Limb (tissue), 2 donors: ENCODE data around the gene IFI27.

Experiments
- DNase-seq, 2 donors: peaks; one replicate each; pipeline ENCODE4 v3.0.0-alpha.2; 2016; ENCODE audit errors: extremely low spot score in 2 of 2

IFI27 gene

DNA sequence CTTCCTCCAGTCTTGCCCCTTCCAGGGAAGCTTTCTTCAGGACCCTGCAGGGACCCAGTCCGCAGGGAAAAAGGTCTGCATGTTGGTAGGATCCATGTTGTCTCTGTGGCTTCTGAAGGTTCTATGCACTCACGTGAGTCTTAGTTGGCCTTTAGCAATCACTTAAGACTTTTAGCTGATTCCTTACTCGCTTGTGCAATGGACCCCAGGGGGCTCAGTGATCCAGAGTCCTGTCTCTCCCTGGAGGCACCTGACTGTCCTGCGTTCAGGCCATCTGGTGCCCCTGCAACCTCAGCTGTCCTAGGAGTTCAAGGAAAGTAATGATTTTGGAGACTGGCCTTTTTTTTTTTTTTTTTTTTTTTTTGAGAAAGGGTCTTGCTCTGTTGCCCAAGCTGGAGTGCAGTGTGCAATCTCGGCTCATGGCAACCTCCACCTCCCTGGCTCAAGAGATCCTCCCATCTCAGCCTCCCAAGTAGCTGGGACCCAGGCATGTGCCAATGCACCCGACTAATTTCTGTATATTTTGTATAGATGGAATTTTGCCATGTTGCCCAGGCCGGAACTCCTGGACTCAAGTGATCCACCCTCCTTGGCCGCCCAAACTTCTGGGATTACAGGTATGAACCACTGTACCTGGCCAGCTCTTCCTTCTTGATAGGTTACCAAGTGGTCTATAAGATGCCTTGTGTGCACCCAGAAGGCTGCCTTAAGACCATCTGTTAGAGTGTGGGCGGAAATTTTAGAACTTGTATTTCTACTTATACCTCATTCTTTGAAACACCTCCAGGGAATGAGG is 14.2 kb downstream of the IFI27 start:
- DNase-seq: peak in 1 of 2 donors; percentile 12

DNA sequence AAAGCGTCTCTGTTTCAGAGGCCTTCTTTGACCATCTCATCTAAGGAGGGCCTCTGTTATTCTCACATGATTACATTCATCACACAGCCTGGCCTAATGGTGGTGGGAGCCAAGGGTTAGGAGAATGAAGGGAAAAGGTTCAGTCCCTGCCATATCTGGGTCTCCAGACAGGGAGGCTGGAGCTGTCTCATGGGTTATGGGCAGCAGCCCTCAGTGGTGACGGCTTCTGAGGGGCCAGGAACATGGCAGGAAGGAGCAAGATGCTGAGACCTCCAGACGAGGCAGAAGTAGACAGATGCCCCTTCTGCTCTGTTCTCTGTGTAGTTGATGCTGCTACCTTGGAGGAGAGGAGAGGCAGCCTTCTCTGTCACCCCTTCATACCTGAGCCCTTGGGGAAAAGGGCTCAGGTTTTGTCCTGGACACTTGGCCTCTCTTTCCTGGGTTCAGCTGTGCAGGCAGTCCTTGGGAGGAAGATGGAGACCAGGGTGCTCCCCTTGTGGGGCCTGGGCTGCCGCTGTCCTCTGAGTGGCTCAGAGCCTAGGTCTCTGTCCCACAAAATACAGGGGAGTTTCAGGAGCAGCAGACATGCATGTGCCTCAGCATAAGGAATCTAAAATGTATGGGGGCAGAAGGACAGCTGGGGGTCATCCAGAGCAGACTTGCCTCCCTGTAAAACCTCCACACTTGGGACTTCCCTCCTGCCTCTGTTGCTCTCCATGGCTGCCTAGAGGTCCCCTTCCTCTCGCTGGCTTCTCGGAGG is 15.3 kb downstream of the IFI27 start:
- peak in 1 of 2 donors; percentile 14 for DNase-seq

DNA sequence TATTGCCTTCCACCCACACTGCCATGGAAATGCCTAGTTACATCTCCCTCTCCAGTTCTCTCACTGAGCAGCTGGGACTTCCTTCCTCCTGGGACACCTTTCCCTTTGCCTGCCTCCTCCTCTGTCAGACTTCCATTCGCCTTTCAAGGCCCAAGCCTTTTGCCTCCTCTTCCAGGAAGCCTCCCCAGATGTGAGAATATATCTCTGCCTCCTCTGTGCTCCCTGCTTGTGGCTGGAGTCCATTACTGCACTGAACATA is 15.8 kb downstream of the IFI27 start:
- peak in 1 of 2 donors; percentile 13 for DNase-seq

DNA sequence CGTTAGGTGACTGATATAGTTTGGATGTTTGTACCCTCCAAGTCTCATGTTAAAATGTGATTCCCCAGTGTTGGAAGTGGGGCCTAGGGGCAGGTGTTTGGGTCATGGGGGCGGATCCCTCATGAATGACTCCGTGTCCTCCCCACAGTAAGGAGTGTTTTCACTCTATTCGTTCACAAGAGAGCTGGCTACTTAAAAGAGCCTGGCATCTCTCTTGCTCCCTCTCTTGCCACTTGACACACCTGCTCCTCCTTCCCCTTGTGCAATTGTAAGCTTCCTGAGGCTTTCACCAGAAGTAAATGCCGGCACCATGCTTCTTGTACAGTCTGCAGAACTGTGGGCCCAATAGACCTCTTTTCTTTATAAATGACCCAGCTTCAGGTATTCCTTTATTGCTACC is 16.3 kb downstream of the IFI27 start:
- no peak for DNase-seq

DNA sequence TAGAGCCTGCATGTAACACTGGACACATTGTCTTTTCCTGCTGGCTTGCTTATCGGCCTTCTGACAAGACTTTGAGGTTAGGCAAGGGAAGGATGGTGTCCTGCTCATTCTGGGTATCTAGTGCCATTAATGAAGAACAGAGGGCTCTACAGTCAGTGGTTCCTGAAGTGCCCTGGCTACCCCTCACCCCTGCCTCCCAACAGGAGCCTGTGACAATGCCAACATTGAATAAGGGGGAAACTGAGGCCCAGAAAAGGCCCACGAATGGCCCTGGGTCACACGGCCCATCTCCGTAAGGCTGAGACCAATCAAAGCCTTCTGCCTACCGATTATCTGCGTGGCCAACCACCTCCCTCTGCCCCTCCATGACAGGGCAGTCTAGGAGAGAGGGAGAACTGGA is 16.8 kb downstream of the IFI27 start:
- DNase-seq: no peak

DNA sequence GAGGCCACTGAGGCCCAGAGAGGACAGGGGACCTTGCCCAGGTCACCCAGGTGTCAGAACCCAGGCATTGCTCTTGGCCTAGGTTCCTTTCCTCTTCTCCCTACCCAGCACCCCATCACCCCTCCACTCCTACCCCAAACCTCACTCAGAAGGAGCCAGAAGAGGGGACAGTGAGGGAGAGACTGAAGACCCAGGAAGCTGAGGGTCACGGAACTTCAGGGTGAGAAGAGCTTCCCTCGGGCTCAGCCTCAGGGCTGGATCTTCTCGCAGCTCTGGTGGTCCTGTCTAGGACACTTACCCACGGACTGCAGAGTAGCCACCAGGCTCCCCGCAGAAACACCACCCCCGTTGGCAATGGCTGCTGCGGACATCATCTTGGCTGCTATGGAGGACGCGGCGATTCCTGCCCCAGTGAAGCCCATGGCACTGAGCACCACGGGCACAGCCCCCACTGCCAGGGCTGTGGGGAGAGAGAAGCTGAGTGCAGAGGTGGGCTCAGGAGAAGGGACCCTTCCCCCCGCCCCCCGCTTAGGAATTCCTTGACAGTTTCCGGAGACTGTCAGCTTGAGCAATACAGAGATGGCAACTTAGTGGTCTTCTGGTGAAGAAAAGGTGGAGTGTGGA is 17.8 kb downstream of the IFI27 start:
- DNase-seq: no peak

DNA sequence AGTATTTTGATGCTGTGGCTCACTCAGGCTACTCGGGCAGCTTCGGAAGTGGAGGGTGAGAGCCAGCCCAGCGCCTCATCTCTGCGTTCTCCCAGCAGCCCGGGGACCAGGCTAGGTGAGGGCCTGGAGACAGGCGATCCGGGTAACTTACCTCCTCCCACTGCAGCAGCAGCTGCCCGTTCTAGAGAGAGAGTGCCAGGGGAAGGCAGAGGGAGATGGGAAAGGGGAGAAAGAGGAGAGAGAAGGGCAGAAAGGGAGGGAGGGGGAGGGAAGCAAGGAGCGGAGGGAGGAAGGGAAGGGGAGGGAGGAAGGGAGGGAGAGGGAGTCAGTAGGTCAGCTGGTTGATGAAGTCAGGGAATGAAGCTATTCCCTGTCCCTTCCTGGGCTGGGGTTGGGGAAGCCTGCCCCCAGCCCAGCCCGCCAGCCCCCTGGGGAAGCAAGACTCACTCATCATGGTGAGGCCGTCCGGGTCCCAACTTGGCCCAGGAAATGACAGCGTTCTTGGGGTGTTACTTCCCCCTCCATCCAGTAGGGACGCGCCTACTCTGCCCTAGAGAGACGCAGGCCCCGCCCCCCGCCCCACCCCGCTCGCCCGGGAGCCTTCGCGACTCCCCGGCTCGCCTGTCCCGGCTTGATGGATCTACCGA is 18.7 kb downstream of the IFI27 start, which contains the start of gene IFI27L2:
Gene IFI27L2, minus strand, starts transcription at position 494 of the 647 bp plus-strand sequence. Its CDS starts 40 bp downstream, at position 454.
- peak; percentile 69 to 88 for DNase-seq

DNA sequence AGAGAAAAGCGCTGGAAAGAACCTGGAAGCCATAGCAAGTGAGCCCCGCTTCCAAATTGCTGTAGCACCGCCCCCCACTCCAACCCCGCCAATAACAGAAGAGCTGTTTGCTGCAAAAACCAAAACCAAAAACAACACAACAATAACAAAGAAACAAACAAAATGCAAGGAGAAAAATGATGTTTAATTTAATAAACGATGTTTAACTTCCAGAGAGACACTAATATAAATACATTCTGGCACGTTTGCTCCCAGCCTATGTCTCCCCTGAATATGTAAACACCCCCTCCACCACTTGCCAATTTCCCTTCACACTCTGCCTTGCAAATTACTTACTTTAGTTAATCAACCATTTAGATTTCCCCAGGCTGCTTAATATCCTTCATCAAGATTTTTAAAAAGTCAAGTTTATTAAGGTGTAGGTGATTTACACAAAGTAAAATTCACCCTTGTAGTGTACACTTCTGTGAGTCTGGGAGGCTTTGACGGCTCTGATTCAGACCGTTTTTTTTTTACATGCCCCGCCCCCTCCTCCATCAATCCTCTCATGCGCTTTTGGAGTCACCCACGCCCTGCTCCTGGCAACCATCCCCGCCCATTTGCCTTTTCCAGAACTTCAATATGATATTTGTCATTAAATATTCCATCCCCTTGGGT is 19.4 kb downstream of the IFI27 start:
- no peak for DNase-seq

DNA sequence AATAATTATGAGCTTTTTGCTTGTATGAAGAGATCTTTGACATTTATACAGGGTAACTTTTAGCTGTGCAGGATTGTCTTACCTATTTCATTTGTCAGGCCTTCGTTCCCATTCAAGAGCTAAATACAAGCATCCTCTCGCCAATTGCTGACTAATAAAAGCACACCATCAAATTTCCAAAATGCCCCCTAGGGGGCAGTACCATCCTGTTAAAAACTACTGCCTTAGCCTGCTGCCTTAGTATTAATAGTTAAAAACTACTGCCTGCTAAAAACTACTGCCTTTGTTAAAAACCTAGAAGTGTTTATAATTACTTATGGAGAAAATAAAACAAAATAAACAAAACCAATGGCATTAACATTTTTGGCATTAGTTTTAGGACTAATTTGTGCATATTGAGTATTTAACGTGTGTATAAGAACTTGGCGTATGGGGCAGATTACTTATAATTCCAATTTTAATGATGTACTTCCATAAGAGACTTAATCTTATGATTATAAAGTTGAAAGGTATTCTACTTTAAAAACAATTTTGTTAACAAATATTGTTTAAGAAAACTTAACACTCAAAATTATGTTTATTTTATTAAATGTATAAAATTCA is 21.9 kb downstream of the IFI27 start:
- peak; percentile 68 to 69 for DNase-seq

DNA sequence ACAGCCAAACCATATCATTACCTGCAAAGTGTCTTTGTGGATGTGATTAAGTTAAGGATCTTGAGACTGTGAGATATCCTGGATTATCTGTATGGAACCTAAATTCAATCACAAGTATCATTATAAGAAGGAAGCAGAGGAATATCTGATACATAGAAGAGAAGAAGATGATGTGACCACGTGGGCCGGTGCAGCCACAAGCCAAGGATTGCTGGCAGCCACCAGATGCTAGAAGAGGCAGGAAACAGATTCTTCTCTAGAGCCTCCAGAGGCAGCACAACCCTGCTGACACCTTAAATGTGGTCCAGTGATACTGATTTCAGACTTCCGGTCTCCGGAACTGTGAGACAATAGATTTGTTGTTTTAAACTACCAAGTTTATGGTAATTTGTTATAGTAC is 24.9 kb downstream of the IFI27 start:
- no peak for DNase-seq

DNA sequence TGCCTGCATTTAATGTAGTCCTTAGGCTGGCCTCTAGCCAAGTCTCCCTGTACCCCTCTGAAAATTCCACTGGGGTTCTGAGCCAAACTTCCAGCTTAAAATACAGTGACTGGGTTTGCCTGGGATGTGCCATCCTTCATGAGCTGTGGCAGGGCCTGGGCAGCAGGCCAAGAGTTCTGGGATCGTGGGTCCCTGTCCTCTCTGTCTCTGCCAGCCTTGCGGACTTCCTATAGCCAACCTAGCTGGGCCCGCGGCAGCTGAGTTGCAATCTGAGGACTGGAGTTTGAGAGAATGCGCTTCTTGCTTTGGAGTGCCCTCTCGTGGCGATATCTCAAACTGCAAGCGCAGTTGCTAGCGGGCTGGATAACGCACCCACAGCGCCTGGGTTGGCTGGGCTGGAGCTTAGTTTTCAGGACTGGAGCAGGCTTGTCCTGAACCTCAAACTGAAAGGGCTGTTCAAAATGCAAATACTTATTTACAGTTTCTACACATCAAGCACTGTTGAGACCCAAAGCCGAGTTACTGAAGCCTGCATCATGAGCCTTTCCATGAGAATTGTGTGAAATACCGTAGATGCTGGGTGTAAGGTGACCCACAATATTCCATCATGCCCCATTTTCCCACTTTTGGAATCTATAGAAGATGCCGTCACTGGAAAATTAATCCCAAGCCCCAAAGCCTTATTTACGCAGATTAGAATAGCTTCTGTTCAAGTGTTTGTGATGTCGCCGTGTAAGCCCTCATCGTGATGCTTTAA is 26.2 kb downstream of the IFI27 start:
- DNase-seq: peak; percentile 59 to 86

DNA sequence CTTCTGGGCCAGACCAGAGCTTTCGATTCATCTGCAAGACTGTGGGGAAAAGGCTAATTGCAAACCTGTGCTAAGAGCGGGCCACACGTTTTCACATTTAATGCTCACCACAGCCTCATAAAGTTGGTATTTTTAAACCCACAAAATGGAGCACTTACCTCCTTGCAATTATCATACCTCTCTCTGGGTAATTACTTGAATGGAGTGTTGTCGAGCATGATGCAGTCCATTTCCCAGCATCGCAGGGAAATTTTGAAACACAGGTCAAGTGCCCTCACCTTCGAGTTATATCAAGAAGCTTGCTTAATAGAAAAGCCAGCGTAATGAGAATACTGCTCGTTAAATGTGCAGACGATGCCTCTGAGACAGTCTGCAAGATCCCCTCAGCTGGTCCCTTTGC is 27.7 kb downstream of the IFI27 start:
- DNase-seq: no peak

DNA sequence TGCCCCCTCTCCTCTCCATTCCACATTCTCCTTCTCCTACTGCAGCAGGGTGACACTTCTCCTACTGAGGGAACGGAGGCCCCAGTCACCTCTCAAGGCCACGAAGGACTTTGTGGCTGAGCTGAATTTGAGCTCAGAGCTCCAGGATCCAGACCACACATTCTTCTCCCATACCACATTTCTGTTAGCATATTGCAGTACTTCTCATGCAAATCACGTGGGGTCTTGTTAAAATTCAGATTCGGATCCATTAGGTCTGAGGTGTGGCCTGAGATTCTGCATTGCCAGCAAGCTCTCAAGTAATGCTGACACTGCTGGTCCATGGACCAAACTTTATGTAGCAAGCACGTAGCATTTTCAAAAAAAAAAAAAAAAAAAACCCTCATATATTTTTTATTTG is 28.5 kb downstream of the IFI27 start:
- no peak for DNase-seq

DNA sequence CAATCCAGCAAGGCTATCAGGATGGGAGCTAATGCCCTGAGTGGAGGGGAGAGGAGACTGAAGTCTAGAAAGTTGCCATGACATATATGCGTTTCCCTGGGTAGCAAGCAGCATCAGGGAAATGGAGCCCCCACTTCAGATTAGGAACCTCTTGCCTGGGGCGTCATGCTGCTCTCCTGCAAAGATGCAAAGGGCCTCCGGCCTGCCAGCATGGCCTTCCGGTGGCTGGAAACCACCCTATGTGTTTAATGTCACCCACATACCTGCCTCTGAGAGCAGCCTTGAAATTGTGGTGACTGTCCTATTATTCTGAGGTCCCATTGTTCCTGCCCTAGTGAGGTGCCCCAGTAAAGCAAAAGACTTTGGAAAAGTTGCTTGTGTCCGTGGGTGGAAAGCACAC is 28.9 kb downstream of the IFI27 start:
- DNase-seq: no peak

DNA sequence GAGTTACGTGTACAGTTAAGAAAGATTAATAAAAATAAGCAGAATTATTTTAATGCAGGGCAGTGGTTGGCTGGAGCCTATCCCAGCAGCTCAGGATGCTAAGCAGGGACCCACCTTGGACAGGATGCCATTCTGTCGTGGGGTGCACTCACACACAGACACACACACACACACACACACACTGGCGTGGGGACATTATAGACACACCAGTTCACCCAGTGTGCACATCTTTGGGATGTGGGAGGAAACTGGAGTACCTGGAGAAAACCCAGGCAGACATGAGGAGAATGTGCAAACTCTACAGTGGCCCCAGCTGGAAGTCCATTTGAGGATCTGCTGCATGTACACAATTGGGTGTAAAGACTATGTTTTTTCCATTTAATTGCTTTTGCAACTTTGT is 31.7 kb downstream of the IFI27 start:
- no peak for DNase-seq

DNA sequence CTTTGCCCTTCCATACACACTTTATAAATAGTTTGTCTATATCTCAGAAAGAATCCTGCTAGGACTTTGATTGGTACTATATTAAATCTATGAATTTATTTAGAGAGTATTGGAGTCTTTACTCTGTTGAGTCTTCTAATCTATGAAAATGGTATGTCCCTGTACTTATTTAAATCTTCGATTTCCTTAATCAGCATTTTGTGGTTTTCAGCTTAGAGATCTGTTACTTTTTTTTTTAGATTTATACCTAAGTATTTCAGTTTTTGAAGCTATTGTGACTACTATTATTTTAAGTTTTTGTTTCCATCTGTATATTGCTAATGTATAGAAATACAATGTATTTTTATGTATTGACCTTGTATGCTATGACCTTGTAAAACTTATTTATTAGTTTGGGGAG is 32.3 kb downstream of the IFI27 start:
- DNase-seq: no peak

DNA sequence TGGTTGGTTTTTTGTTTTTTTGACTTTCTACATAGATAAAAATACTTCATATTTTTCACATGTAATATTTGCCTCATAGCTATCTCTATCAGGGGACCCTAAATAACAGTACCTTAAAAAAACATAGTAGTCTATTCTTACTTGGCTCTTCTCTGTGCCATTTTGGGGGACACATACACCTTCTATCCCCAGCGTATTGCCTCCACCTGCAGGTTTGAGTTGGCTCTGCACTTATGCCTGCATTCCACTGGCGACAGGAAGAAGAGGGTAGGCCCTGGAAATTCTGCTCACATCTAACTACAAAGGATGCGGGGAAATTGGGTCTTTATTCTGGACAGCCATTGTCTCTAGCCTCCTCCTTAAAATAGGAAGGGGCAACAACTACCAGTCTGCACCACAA is 32.7 kb downstream of the IFI27 start:
- no peak for DNase-seq

DNA sequence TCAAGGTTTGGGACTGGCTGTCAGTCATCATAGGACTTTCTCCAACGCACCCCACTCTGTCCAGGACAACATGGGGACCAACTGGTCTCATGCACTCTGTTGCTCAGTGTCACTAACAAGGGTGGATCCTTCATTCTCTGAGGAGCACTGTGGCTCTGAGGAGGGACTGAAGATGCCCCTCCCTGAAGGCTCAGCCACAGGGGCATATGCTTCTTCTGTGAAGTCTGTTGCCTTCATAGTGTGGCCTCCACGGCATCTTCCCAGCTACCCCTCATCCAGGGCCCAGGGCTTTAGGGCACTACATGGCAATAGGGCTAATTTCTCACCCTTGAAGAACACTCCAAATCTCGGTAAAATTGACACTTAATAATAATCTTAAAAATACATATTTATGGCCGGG is 33.2 kb downstream of the IFI27 start:
- DNase-seq: no peak

DNA sequence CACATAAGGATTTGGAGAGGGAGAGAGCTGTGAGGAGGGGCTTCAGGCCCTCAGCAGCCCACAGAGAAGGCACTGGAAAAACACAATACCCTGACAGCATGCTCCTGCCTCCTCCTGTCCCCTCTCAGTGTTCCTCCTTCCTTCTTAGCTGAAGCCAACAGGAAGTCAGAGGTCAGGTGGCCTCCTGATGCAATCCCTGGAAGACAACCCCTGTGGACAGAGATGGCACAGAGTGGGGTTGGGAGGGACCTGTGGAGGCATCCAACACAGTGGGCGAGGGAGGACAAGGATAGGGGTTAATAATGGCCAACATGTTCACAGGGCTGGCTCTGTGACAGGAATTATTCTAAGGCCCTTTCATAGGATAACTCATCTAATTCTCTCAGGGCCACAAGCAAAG is 34.2 kb downstream of the IFI27 start:
- DNase-seq: no peak

DNA sequence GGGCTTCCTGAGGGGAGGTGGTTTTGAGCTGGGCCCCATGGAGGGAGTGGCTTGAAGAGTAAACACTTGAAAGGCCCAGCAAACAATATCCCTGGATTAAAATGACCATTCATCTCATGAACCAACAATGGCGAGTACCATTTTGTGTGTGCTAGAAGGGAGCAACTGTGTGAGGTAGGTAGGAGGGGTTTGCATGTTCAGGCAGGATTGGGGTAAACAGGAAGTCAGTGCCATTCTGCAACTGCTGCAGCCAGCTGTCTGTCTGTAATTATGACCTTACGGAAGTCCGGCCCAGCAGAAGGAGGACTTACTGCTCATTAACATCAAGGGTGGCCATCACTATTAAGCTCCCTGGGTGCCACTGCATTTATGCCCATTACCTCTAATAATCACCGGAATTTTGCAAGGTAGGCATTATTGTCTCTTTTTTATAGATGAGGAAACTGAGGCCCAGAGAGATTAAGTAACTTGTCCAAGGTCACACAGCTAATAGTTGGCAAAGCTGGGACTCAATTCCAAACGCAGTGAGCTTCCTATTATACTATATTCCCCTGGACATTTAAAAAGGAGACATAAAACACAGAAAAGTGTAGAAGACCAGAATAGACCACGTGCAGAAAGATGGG is 35.5 kb downstream of the IFI27 start:
- no peak for DNase-seq
